ENCODE results near the gene VDR. TPM values are rescaled to one million over a fixed set of nuclear protein-coding genes. Genes with fewer than 3 reads are reported as not detected.

Gene VDR
- total and polyA plus RNA-seq, 8 donors: 1.2 to 5.5 (median 2.0) TPM

GRCh38 chr12:47833591-47834012 lies 71.2 kb downstream of the VDR start:
- WGBS, 2 donors: 79 to 85% methylated on average over 12 of the region's 12 CpGs
- ATAC-seq: no peak
- Histone ChIP-seq H3K9me3 (no peaks in the 10 kb centered on the region), H3K27ac (no peak overlapping the region), H3K36me3 (no peaks in the 10 kb centered on the region), H3K4me3 (no peak overlapping the region), H3K27me3 (no peaks in the 10 kb centered on the region), H3K4me1 (peaks cover 0 to 9% (median 5%) of the 10 kb centered on the region in 3 donors)
- TF ChIP-seq CTCF (IDR thresholded peaks at IDR 0.05): no peak
- FAIRE-seq: no peak
- intact Hi-C loops (cut with DNase I): loop anchor here in 1 of 3 donors (10.0 kb wide), 2 partner anchors 49 to 119 kb away; no protein-coding TSS in a partner anchor
- no peak for DNase-seq

- DNase-seq (no peak), FAIRE-seq (no peak)
Observed at GRCh38 chr12:47832263-47832933, 72.4 kb downstream of the VDR start.

GRCh38 chr12:47829584-47829983 lies 75.2 kb downstream of the VDR start:
- no peak overlapping the region for H3K4me3 ChIP-seq

More at GRCh38 chr12:47832263-47832933, 72.4 kb downstream of the VDR start:
- WGBS, 2 donors: 77 to 81% methylated on average over 13 of the region's 13 CpGs
- Histone ChIP-seq H3K27me3 (no peaks in the 10 kb centered on the region), H3K4me3 (no peak overlapping the region), H3K36me3 (no peaks in the 10 kb centered on the region), H3K27ac (no peak overlapping the region), H3K4me1 (peaks cover 0 to 9% (median 5%) of the 10 kb centered on the region in 3 donors), H3K9me3 (no peaks in the 10 kb centered on the region)
- intact Hi-C loops (cut with DNase I): loop anchor here in 1 of 3 donors (10.0 kb wide), 2 partner anchors 48 to 118 kb away; no protein-coding TSS in a partner anchor
- TF ChIP-seq CTCF (IDR thresholded peaks at IDR 0.05): no peak
- no peak for ATAC-seq

GRCh38 chr12:47828976-47829482 lies 75.8 kb downstream of the VDR start:
- peak overlapping the region; percentile 16 to 62 (median 42) for H3K27ac ChIP-seq
- intact Hi-C loops (cut with DNase I): no loop called here
- no peak overlapping the region for H3K4me3 ChIP-seq
- peak in 4 of 6 donors; percentile 38 to 70 (median 64) for DNase-seq
- no peaks in the 10 kb centered on the region for H3K36me3 ChIP-seq
- no peak for TF ChIP-seq CTCF (IDR thresholded peaks at IDR 0.05)
- ATAC-seq: peak; percentile 68 to 85 (median 80)
- peaks cover 0 to 9% (median 5%) of the 10 kb centered on the region in 3 donors for H3K4me1 ChIP-seq
- H3K9me3 ChIP-seq: no peaks in the 10 kb centered on the region
- no peak for FAIRE-seq
- H3K27me3 ChIP-seq: no peaks in the 10 kb centered on the region
- 46 to 51% methylated on average over 5 to 7 of the region's 7 CpGs for WGBS, 2 donors

More at GRCh38 chr12:47829584-47829983, 75.2 kb downstream of the VDR start:
- peaks cover 0 to 9% (median 5%) of the 10 kb centered on the region in 3 donors for H3K4me1 ChIP-seq
- peak overlapping the region; percentile 16 to 62 (median 42) for H3K27ac ChIP-seq
- DNase-seq (no peak), ATAC-seq (no peak), FAIRE-seq (no peak)
- no peak for TF ChIP-seq CTCF (IDR thresholded peaks at IDR 0.05)
- H3K36me3 ChIP-seq: no peaks in the 10 kb centered on the region
- intact Hi-C loops (cut with DNase I): no loop called here
- 44 to 75% methylated on average over 4 of the region's 4 CpGs for WGBS, 2 donors
- H3K27me3 ChIP-seq: no peaks in the 10 kb centered on the region
- H3K9me3 ChIP-seq: no peaks in the 10 kb centered on the region

All from pancreas (tissue), 10 donors.